Pancreas (tissue), 10 donors: ENCODE measurements around the gene VPS13D. TPM values are rescaled to one million over a fixed set of nuclear protein-coding genes. Genes with fewer than 3 reads are reported as not detected.

Experiments used
- ATAC-seq, 4 donors: fragments of 200-7000 bp; cut with Tn5 transposase; one replicate each; pipeline versions ENCODE4 v1.8.0 to v1.9.1; 2020; ENCODE audit warnings: mild to moderate bottlenecking in 4 of 4, moderate library complexity in 4 of 4
- DNase-seq, 6 donors: peaks; one replicate each; pipeline ENCODE4 v3.0.0-alpha.2; 2020
- FAIRE-seq: peaks from 2 replicates; lab custom pipeline; 2012; peaks lifted over from hg19 to GRCh38; lab: Jason Lieb, UNC
- H3K27ac ChIP-seq, 4 donors: fragments of 200-600 bp; sonication (generic); 1 replicate in 3 of 4; 2 replicates in 1 of 4; pipeline versions ENCODE4 v1.5.0 to v1.8.0; 2020
- H3K27me3 ChIP-seq, 4 donors: fragments of 200-600 bp; one replicate each; pipeline ENCODE4 v1.8.0; 2021
- H3K36me3 ChIP-seq, 3 donors: fragments of 200-600 bp; sonication (generic) in 1 of 3; one replicate each; pipeline versions ENCODE4 v1.5.0 to v1.8.0; 2020 to 2021
- H3K4me1 ChIP-seq, 3 donors: fragments of 200-600 bp; one replicate each; pipeline ENCODE4 v1.8.0; 2021
- H3K4me3 ChIP-seq, 4 donors: fragments of 200-600 bp; sonication (generic) in 2 of 4; one replicate each; pipeline versions ENCODE4 v1.5.0 to v1.8.0; 2020 to 2021
- H3K9me3 ChIP-seq, 4 donors: fragments of 200-600 bp; one replicate each; pipeline ENCODE4 v1.8.0; 2021
- CTCF ChIP-seq, 4 donors: fragments of 200-600 bp; sonication (generic) in 3 of 4; IDR thresholded peaks; one replicate each; pipeline versions ENCODE4 v1.5.0 to v1.8.0; 2021; ENCODE audit warnings: antibody characterized with exemption in 4 of 4
- WGBS, 2 donors: extraction: QIAGEN DNeasy Blood & Tissue Kit; methylation state at CpG; one replicate each; pipeline ENCODE4 v1.1.7; 2013; 5-methylcytosine and 5-hydroxymethylcytosine counted together
- intact Hi-C, 3 donors: fragments of 100-400 bp; cut with DNase I; formaldehyde crosslinking; loops; one replicate each; pipeline versions ENCODE4 v1.11.1 to v1.14.2; 2022
- polyA plus RNA-seq, 2 donors: library from polyadenylated mRNA; stranded (reverse); fragments of 200-250 nt; gene quantifications; one replicate each; pipeline ENCODE4 v1.2.3, GENCODE V29; 2013
- total RNA-seq, 6 donors: library from RNA; stranded (reverse); fragmentation: NEBNext Ultra II Directional in 4 of 6; extraction: Animal tissue kit (Norgen Biotek cat#: 25700) in 4 of 6; gene quantifications; one replicate each; pipeline versions ENCODE4 v1.2.1 to v1.2.4, GENCODE V29; 2021 to 2023
- donor health status: healthy with polysubstance abuse.
- donor health status: DM: no; HTN: no; CAD: no; lungs with moderate emphysema.
- donor health status: DM: no; HTN: no; CAD: no.
- donor health status: control.
- donor health status: control.
- donor health status: Bipolar disorder and iron deficiency.
- donor health status: DM: yes; HTN: yes; CAD: no.
- donor health status: DM: no; HTN: no; CAD: no.
- donor health status: DM: no; HTN: no; CAD: no.
- donor health status: DM: yes; HTN: yes; CAD: no.

Gene VPS13D
- total and polyA plus RNA-seq, 8 donors: 13.7 to 39.0 (median 24.8) TPM

GRCh38 chr1:12345350-12346217 is 115.8 kb downstream of the VPS13D start:
- ATAC-seq (peak in 2 of 4 donors; percentile 16 to 28), DNase-seq (no peak), FAIRE-seq (no peak)

DNA sequence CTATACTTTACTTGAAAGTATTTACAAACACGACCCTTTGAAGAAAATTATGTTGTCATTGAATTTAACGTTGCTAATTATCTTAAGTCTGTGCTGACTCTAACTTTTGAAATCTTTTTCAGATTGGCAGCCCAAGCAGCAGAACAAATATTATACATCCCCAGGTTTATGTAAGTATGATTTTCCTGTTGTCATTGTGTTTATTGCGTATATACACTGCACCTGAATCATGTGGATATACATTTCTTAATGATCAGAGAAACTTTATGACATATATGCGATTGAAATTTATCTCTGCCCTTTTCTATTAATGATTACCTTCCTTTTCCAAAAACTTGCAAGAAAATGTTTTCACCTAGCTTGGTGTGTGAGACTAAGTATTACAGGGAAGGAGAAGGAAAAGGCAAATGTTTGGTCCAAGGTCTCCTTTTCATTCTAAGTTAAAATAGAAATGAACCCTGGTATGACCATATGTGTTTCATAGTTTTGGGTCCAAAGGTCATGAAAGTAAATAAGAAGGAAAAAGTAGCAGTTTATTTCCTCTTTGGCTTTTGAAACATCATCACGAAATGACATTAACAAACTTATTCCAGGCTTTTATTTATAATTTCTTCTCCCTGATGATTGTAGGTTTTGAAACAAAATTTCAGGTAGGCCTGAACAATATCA is 116.8 kb downstream of the VPS13D start:
- peak; percentile 74 to 84 (median 79) for ATAC-seq
- TF ChIP-seq CTCF (IDR thresholded peaks at IDR 0.05): no peak
- DNase-seq: no peak
- H3K36me3 ChIP-seq: peaks cover 0 to 15% (median 0%) of the 10 kb centered on the region in 3 donors
- H3K9me3 ChIP-seq: no peaks in the 10 kb centered on the region
- peak; percentile 74 for FAIRE-seq
- peak overlapping the region in 2 of 4 donors; percentile 78 for H3K27ac ChIP-seq
- peaks cover 17 to 59% (median 46%) of the 10 kb centered on the region in 3 donors for H3K4me1 ChIP-seq
- H3K27me3 ChIP-seq: no peaks in the 10 kb centered on the region
- intact Hi-C loops: no loop called here
- WGBS, 2 donors: 27 to 29% methylated on average over 5 of the region's 5 CpGs
- H3K4me3 ChIP-seq: no peak overlapping the region

More at GRCh38 chr1:12345350-12346217, 115.8 kb downstream of the VPS13D start:
- intact Hi-C loops: no loop called here
- H3K4me3 ChIP-seq: peak overlapping the region in 1 of 4 donors; percentile 2
- peak overlapping the region in 2 of 4 donors; percentile 78 for H3K27ac ChIP-seq
- H3K27me3 ChIP-seq: no peaks in the 10 kb centered on the region
- H3K4me1 ChIP-seq: peaks cover 20 to 64% (median 56%) of the 10 kb centered on the region in 3 donors
- H3K9me3 ChIP-seq: no peaks in the 10 kb centered on the region
- H3K36me3 ChIP-seq: peaks cover 0 to 15% (median 0%) of the 10 kb centered on the region in 3 donors
- WGBS, 2 donors: 70 to 71% methylated on average over 7 of the region's 7 CpGs
- TF ChIP-seq CTCF (IDR thresholded peaks at IDR 0.05): no peak

DNA sequence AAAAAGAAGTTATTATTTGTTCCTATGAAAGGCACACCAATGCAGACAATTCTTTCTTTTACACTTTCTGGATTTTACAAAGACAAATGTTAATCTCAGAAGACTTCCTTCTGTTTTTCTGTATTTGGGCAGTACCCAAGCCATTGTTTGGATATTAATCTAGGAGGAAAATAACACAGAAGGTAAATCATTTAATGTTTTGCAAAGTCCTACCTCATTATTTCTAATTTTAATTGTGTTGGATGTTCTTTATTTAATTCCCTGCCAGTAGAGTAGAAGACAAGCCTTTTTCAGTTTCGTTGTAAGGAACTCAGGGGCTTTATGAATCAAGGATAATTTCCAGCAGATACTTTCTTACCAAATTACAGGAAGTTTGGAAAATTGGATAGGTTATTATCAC is 118.3 kb downstream of the VPS13D start:
- TF ChIP-seq CTCF (IDR thresholded peaks at IDR 0.05): no peak
- H3K27ac ChIP-seq: peak overlapping the region in 2 of 4 donors; percentile 11 to 78
- WGBS, 2 donors: 93 to 95% methylated on average over 1 of the region's 1 CpG
- ATAC-seq: no peak
- H3K27me3 ChIP-seq: no peaks in the 10 kb centered on the region
- H3K36me3 ChIP-seq: peaks cover 0 to 15% (median 0%) of the 10 kb centered on the region in 3 donors
- FAIRE-seq: no peak
- DNase-seq: no peak
- H3K9me3 ChIP-seq: no peaks in the 10 kb centered on the region
- intact Hi-C loops: no loop called here
- no peak overlapping the region for H3K4me3 ChIP-seq
- H3K4me1 ChIP-seq: peaks cover 17 to 44% (median 32%) of the 10 kb centered on the region in 3 donors

- H3K4me3 ChIP-seq: no peak overlapping the region
- WGBS, 2 donors: 83 to 88% methylated on average over 1 of the region's 1 CpG
- ATAC-seq (no peak), DNase-seq (no peak), FAIRE-seq (no peak)
- H3K27me3 ChIP-seq: no peaks in the 10 kb centered on the region
- peaks cover 14 to 23% (median 21%) of the 10 kb centered on the region in 3 donors for H3K4me1 ChIP-seq
- no peaks in the 10 kb centered on the region for H3K9me3 ChIP-seq
- intact Hi-C loops: no loop called here
- H3K27ac ChIP-seq: no peak overlapping the region
- peaks cover 0 to 19% (median 0%) of the 10 kb centered on the region in 3 donors for H3K36me3 ChIP-seq
- TF ChIP-seq CTCF (IDR thresholded peaks at IDR 0.05): no peak
These were observed 124.2 kb downstream of the VPS13D start for GRCh38 chr1:12353981-12354380.
